Measurements from ENCODE around the gene UGDH.

Gene UGDH

GRCh38 chr4:39528061-39528465 lies 824 bp upstream of the UGDH start:
- Histone ChIP-seq H3K4me3 (replicated peaks; ENCODE audit: low read depth, low read length) (peak overlapping the region; percentile 99), H3K36me3 (ENCODE audit: control insufficient read depth, insufficient read depth, low read length) (no peaks in the 10 kb centered on the region; the same call in 1 of the 2 replicates), H3K27me3 (replicated peaks; ENCODE audit: control insufficient read depth, insufficient read depth, low read length) (no peaks in the 10 kb centered on the region)
- DNase-seq (ENCODE audit: extremely low read depth, insufficient read length) = no peak
- TF ChIP-seq, protein P1, sequence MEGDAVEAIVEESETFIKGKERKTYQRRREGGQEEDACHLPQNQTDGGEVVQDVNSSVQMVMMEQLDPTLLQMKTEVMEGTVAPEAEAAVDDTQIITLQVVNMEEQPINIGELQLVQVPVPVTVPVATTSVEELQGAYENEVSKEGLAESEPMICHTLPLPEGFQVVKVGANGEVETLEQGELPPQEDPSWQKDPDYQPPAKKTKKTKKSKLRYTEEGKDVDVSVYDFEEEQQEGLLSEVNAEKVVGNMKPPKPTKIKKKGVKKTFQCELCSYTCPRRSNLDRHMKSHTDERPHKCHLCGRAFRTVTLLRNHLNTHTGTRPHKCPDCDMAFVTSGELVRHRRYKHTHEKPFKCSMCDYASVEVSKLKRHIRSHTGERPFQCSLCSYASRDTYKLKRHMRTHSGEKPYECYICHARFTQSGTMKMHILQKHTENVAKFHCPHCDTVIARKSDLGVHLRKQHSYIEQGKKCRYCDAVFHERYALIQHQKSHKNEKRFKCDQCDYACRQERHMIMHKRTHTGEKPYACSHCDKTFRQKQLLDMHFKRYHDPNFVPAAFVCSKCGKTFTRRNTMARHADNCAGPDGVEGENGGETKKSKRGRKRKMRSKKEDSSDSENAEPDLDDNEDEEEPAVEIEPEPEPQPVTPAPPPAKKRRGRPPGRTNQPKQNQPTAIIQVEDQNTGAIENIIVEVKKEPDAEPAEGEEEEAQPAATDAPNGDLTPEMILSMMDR (IDR thresholded peaks at IDR 0.05; ENCODE audit: insufficient read depth, low read length, poor library complexity, severe bottlenecking) = no peak

DNA sequence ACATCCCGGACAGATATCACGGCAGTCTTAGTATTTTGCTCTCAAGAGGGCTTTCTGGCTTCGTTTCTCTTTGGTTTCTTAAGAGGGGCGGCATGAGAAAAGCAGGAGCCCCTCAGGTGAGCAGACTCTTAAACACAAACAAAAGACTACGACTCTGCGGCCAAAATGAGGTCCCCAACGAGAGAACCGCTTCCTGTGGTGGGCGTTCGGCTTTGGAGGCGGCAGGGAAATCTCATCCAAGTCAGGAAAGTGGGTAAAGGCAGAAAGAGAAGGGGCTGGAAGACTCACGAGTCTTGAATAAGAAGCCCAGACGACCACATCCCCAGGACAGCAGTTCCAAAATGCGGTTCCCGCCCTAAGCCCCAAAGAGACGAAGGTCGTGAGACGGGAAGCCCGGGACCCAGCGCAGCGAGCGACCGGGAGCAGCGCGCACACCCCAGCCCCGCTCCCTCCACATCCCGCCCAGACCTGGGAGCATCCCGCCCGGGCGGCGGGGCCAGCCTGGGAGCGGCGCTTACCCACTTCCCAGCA lies 409 bp downstream of the UGDH start:
- TF ChIP-seq, protein P1 (IDR thresholded peaks at IDR 0.05; ENCODE audit: insufficient read depth, low read length, poor library complexity, severe bottlenecking) = no peak
- DNase-seq (ENCODE audit: extremely low read depth, insufficient read length) = no peak
- Histone ChIP-seq H3K4me3 (replicated peaks; ENCODE audit: low read depth, low read length) (peak overlapping the region; percentile 99), H3K27me3 (replicated peaks; ENCODE audit: control insufficient read depth, insufficient read depth, low read length) (no peaks in the 10 kb centered on the region), H3K36me3 (ENCODE audit: control insufficient read depth, insufficient read depth, low read length) (no peaks in the 10 kb centered on the region; the same call in none of the 2 replicates)

GRCh38 chr4:39525822-39526690 lies 1.2 kb downstream of the UGDH start:
- peak overlapping the region; percentile 99 for H3K4me3 ChIP-seq (replicated peaks; ENCODE audit: low read depth, low read length)
- TF ChIP-seq, protein P1 (IDR thresholded peaks at IDR 0.05; ENCODE audit: insufficient read depth, low read length, poor library complexity, severe bottlenecking) = no peak
- H3K27me3 ChIP-seq (replicated peaks; ENCODE audit: control insufficient read depth, insufficient read depth, low read length) = no peaks in the 10 kb centered on the region
- no peak for DNase-seq (ENCODE audit: extremely low read depth, insufficient read length)
- no peaks in the 10 kb centered on the region; the same call in 1 of the 2 replicates for H3K36me3 ChIP-seq (ENCODE audit: control insufficient read depth, insufficient read depth, low read length)

GRCh38 chr4:39524161-39524957 lies 2.9 kb downstream of the UGDH start:
- no peak overlapping the region for H3K4me3 ChIP-seq (replicated peaks; ENCODE audit: low read depth, low read length)
- TF ChIP-seq, protein P1 (IDR thresholded peaks at IDR 0.05; ENCODE audit: insufficient read depth, low read length, poor library complexity, severe bottlenecking) = no peak
- H3K27me3 ChIP-seq (replicated peaks; ENCODE audit: control insufficient read depth, insufficient read depth, low read length) = no peaks in the 10 kb centered on the region
- DNase-seq (ENCODE audit: extremely low read depth, insufficient read length) = no peak
- H3K36me3 ChIP-seq (ENCODE audit: control insufficient read depth, insufficient read depth, low read length) = peaks cover 1% of the 10 kb centered on the region

DNA sequence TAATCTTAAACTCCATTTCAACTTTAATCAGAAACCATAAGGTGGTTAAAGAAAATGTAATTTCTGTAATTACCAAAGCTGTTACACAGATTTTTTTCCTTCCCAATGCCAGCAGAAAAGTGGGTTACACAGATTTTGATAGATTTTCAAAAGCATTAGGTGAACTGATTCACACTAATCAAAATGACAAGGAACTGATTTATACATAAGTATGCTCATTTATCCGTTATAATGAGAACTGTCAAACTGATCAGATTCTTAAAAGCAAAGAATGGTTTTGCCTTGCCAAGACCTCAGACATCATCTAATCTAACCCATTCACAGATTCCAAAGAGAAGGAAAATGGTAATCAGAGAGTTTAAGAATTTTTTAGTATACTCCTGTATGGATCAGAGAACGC lies 5.2 kb downstream of the UGDH start:
- H3K36me3 ChIP-seq (ENCODE audit: control insufficient read depth, insufficient read depth, low read length) = peaks cover 1% of the 10 kb centered on the region
- H3K27me3 ChIP-seq (replicated peaks; ENCODE audit: control insufficient read depth, insufficient read depth, low read length) = no peaks in the 10 kb centered on the region
- TF ChIP-seq, protein P1 (IDR thresholded peaks at IDR 0.05; ENCODE audit: insufficient read depth, low read length, poor library complexity, severe bottlenecking) = no peak
- H3K4me3 ChIP-seq (replicated peaks; ENCODE audit: low read depth, low read length) = no peak overlapping the region
- no peak for DNase-seq (ENCODE audit: extremely low read depth, insufficient read length)
